ENCODE data around the gene SNAPC4. TPM values are rescaled to one million over a fixed set of nuclear protein-coding genes. Genes with fewer than 3 reads are reported as not detected.
A peak's percentile ranks its signal among the peaks of the same experiment; 100 is the strongest.
"Not testable (repeated sequence)": the region's sequence is repeated elsewhere in the genome, so short reads cannot be mapped to it uniquely, and the experiment has no call there.

SNAPC4 gene
- total RNA-seq, 2 donors from 2014 or later = 18.0 to 18.7 TPM

DNA sequence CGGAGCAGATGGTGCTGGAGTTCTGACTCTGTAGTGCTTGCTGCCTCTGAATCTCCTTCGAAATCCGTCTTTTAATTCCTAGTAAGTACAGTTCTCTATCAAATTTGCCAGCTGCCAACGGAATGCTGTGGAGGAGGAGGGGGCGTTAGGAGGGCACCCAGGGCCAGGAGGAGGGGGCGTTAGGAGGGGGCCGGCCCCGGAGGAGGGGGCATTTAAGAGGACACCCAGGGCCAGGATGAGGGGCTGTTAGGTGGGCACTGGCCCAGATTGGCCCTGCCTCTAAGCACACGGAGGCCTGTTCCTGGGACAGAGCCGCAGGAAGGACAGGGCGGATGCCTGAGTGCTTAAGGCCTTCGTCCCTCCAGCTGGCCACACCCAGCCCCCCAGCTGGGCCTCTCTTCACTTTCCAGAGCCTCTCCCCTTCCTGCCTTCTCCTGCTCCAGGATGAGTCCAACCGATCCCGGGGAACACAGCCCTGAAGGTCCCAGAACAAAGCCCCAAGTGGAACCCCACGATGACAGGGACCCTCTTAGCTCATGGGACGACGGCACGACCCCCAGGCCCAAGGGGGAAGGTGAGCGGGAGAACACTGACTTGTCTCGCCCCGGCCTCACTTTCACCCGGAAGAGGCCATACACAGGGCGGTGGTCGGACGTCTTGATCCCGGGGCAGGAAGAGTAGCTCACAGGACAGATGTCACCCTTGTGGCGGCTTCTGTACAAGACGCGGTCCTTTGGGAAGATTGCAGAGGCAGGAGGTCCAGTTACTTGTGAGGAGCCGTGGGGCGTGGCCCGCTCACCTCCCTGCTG, 29.9 kb upstream of the SNAPC4 start:
- DNase-seq = no peak
- Histone ChIP-seq H3K36me3 (ENCODE audit: control insufficient read depth, insufficient read depth, low read length) (peaks cover 13% of the 10 kb centered on the region), H3K27ac (ENCODE audit: low read depth, low read length) (no peak overlapping the region), H3K9ac (ENCODE audit: extremely low read depth, low read length, poor library complexity, severe bottlenecking) (no peak overlapping the region), H3K27me3 (ENCODE audit: control insufficient read depth, insufficient read depth, low read length, poor library complexity, severe bottlenecking) (no peaks in the 10 kb centered on the region), H3K9me3 (ENCODE audit: control insufficient read depth, low read length) (no peaks in the 10 kb centered on the region), H3K4me3 (ENCODE audit: low read length) (no peak overlapping the region), H3K4me1 (ENCODE audit: control insufficient read depth, insufficient read depth, low read length) (no peaks in the 10 kb centered on the region)
- TF ChIP-seq, protein P1, sequence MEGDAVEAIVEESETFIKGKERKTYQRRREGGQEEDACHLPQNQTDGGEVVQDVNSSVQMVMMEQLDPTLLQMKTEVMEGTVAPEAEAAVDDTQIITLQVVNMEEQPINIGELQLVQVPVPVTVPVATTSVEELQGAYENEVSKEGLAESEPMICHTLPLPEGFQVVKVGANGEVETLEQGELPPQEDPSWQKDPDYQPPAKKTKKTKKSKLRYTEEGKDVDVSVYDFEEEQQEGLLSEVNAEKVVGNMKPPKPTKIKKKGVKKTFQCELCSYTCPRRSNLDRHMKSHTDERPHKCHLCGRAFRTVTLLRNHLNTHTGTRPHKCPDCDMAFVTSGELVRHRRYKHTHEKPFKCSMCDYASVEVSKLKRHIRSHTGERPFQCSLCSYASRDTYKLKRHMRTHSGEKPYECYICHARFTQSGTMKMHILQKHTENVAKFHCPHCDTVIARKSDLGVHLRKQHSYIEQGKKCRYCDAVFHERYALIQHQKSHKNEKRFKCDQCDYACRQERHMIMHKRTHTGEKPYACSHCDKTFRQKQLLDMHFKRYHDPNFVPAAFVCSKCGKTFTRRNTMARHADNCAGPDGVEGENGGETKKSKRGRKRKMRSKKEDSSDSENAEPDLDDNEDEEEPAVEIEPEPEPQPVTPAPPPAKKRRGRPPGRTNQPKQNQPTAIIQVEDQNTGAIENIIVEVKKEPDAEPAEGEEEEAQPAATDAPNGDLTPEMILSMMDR (conservative IDR thresholded peaks at IDR 0.05) = peak; percentile 12
- WGBS, 2 experiments (ENCODE audit: insufficient coverage in 1 of 2, insufficient read length in 1 of 2) = 94 to 95% methylated on average over 28 to 32 of the region's 32 CpGs
- H3K27me3 Mint-ChIP-seq (ENCODE audit: insufficient read depth) = no peaks in the 10 kb centered on the region
- H3K27ac Mint-ChIP-seq = no peak overlapping the region
- no peak overlapping the region for H3K4me3 Mint-ChIP-seq
- H3K4me1 Mint-ChIP-seq = no peaks in the 10 kb centered on the region
- peaks cover 26% of the 10 kb centered on the region for H3K36me3 Mint-ChIP-seq (ENCODE audit: low read depth)
- no peaks in the 10 kb centered on the region for H3K9me3 Mint-ChIP-seq

GRCh38 chr9:136429075-136429628, 29.2 kb upstream of the SNAPC4 start:
- no peaks in the 10 kb centered on the region for H3K27me3 ChIP-seq (ENCODE audit: control insufficient read depth, insufficient read depth, low read length, poor library complexity, severe bottlenecking)
- Mint-ChIP-seq H3K9me3 (no peaks in the 10 kb centered on the region), H3K27ac (no peak overlapping the region), H3K4me1 (no peaks in the 10 kb centered on the region), H3K36me3 (ENCODE audit: low read depth) (peaks cover 32% of the 10 kb centered on the region), H3K27me3 (ENCODE audit: insufficient read depth) (no peaks in the 10 kb centered on the region), H3K4me3 (no peak overlapping the region)
- no peak overlapping the region for H3K4me3 ChIP-seq (ENCODE audit: low read length)
- H3K9ac ChIP-seq (ENCODE audit: extremely low read depth, low read length, poor library complexity, severe bottlenecking) = no peak overlapping the region
- H3K9me3 ChIP-seq (ENCODE audit: control insufficient read depth, low read length) = no peaks in the 10 kb centered on the region
- no peaks in the 10 kb centered on the region for H3K4me1 ChIP-seq (ENCODE audit: control insufficient read depth, insufficient read depth, low read length)
- TF ChIP-seq, protein P1 (conservative IDR thresholded peaks at IDR 0.05) = no peak
- DNase-seq = no peak
- 80 to 89% methylated on average over 5 to 21 of the region's 21 CpGs for WGBS, 2 experiments (ENCODE audit: insufficient coverage in 1 of 2, insufficient read length in 1 of 2)
- no peak overlapping the region for H3K27ac ChIP-seq (ENCODE audit: low read depth, low read length)
- H3K36me3 ChIP-seq (ENCODE audit: control insufficient read depth, insufficient read depth, low read length) = peaks cover 13% of the 10 kb centered on the region

DNA sequence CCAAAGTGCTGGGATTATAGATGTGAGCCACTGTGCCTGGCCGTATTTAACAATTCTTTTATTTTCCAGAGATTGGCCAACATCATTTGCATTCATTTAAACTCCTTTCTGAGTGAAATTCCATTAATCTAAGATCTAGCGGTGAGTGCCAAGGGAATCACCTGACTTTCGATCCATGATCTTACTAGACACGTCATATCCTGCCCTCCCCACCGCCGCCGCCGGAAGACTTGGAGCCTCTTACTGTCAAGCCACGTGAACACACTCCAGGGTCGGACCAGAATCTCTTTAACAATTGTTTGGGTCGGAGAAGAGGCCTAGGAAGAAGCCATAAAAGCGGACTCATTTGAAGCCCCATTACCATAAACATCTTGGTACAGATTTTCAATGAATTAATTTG, 26.8 kb upstream of the SNAPC4 start:
- Histone ChIP-seq H3K4me3 (ENCODE audit: low read length) (no peak overlapping the region), H3K9me3 (ENCODE audit: control insufficient read depth, low read length) (no peaks in the 10 kb centered on the region), H3K27me3 (ENCODE audit: control insufficient read depth, insufficient read depth, low read length, poor library complexity, severe bottlenecking) (no peaks in the 10 kb centered on the region), H3K4me1 (ENCODE audit: control insufficient read depth, insufficient read depth, low read length) (no peaks in the 10 kb centered on the region), H3K36me3 (ENCODE audit: control insufficient read depth, insufficient read depth, low read length) (peaks cover 32% of the 10 kb centered on the region), H3K27ac (ENCODE audit: low read depth, low read length) (no peak overlapping the region), H3K9ac (ENCODE audit: extremely low read depth, low read length, poor library complexity, severe bottlenecking) (no peak overlapping the region)
- H3K27me3 Mint-ChIP-seq (ENCODE audit: insufficient read depth) = no peaks in the 10 kb centered on the region
- H3K9me3 Mint-ChIP-seq = no peaks in the 10 kb centered on the region
- H3K4me3 Mint-ChIP-seq = no peak overlapping the region
- peaks cover 41% of the 10 kb centered on the region for H3K36me3 Mint-ChIP-seq (ENCODE audit: low read depth)
- 95 to 97% methylated on average over 8 to 12 of the region's 12 CpGs for WGBS, 2 experiments (ENCODE audit: insufficient coverage in 1 of 2, insufficient read length in 1 of 2)
- H3K4me1 Mint-ChIP-seq = no peaks in the 10 kb centered on the region
- TF ChIP-seq, protein P1 (conservative IDR thresholded peaks at IDR 0.05) = no peak
- no peak for DNase-seq
- H3K27ac Mint-ChIP-seq = peak overlapping the region; percentile 58

DNA sequence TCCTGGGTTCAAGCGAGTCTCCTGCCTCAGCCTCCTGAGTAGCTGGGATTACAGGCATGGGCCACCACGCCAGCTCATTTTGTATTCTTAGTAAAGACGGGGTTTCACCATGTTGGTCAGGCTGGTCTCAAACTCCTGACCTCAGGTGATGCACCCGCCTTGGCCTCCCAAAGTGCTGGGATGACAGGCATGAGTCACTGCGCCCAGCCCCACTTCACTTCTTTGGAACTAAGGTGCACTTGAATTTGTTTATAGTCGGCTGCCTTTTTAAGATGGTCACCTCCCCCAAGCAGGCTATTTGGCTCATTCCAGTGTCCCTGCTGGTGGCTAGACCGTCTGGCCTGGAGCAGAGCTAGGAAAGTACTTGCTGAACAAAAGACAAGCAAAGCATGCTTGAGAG, 25.4 kb upstream of the SNAPC4 start:
- WGBS, 2 experiments (ENCODE audit: insufficient coverage in 1 of 2, insufficient read length in 1 of 2) = 82 to 91% methylated on average over 6 to 7 of the region's 7 CpGs
- DNase-seq; H3K4me3 ChIP-seq (ENCODE audit: low read length); H3K9me3 ChIP-seq (ENCODE audit: control insufficient read depth, low read length); H3K4me1 ChIP-seq (ENCODE audit: control insufficient read depth, insufficient read depth, low read length); H3K4me3 Mint-ChIP-seq; H3K4me1 Mint-ChIP-seq; H3K27me3 ChIP-seq (ENCODE audit: control insufficient read depth, insufficient read depth, low read length, poor library complexity, severe bottlenecking); H3K9ac ChIP-seq (ENCODE audit: extremely low read depth, low read length, poor library complexity, severe bottlenecking); H3K27me3 Mint-ChIP-seq (ENCODE audit: insufficient read depth); H3K9me3 Mint-ChIP-seq; H3K27ac ChIP-seq (ENCODE audit: low read depth, low read length); H3K27ac Mint-ChIP-seq: not testable (repeated sequence)
- H3K36me3 Mint-ChIP-seq (ENCODE audit: low read depth) = peaks cover 49% of the 10 kb centered on the region
- peaks cover 42% of the 10 kb centered on the region for H3K36me3 ChIP-seq (ENCODE audit: control insufficient read depth, insufficient read depth, low read length)

Data from endodermal cell (in vitro differentiated cells).